GM19193 (cell line): ENCODE results near the gene SYS1.

Experiments used
- POLR2A ChIP-seq: IDR thresholded peaks from 4 replicates; pipeline ENCODE4 v1.6.1; 2011; ENCODE audit not compliant: insufficient read depth, insufficient read length; ENCODE audit errors: extremely low read depth

The SYS1 gene

GRCh38 chr20:45336530-45337366, 26.2 kb upstream of the SYS1 start:
- no peak for TF ChIP-seq POLR2A

- TF ChIP-seq POLR2A: no peak
Measured at GRCh38 chr20:45337367-45338120, 25.4 kb upstream of the SYS1 start.

GRCh38 chr20:45338121-45339030, 24.6 kb upstream of the SYS1 start:
- TF ChIP-seq POLR2A: no peak

GRCh38 chr20:45339084-45339483, 23.9 kb upstream of the SYS1 start:
- no peak for TF ChIP-seq POLR2A

- no peak for TF ChIP-seq POLR2A
Measured at GRCh38 chr20:45339799-45340198, 23.2 kb upstream of the SYS1 start.

- TF ChIP-seq POLR2A: no peak
Measured at GRCh38 chr20:45340236-45340847, 22.6 kb upstream of the SYS1 start.

GRCh38 chr20:45340951-45341350, 22.0 kb upstream of the SYS1 start:
- no peak for TF ChIP-seq POLR2A

- TF ChIP-seq POLR2A: no peak
Measured at GRCh38 chr20:45341579-45341938, 21.4 kb upstream of the SYS1 start.

GRCh38 chr20:45341939-45342854, 20.8 kb upstream of the SYS1 start:
- TF ChIP-seq POLR2A: no peak

- TF ChIP-seq POLR2A: no peak
Measured at GRCh38 chr20:45342855-45343531, 20.0 kb upstream of the SYS1 start.

- no peak for TF ChIP-seq POLR2A
Measured at GRCh38 chr20:45343532-45344167, 19.3 kb upstream of the SYS1 start.

- no peak for TF ChIP-seq POLR2A
Measured at GRCh38 chr20:45344168-45344860, 18.6 kb upstream of the SYS1 start.
